Adipocyte (in vitro differentiated cells): ENCODE results near the gene CBX4.
A peak's percentile ranks its signal among the peaks of the same experiment; 100 is the strongest.

Source experiments
- DNase-seq: peaks from one replicate; pipeline ENCODE4 v3.0.0-alpha.2; 2015; ENCODE audit warnings: low read depth
- H3K27me3 ChIP-seq: replicated peaks from 2 replicates; pipeline ENCODE4 v1.7.0; 2013; ENCODE audit warnings: mild to moderate bottlenecking, low read length, moderate library complexity; ENCODE audit not compliant: control insufficient read depth, insufficient read depth
- H3K36me3 ChIP-seq: 2 replicates; pipeline ENCODE4 v1.7.0; 2013; ENCODE audit warnings: low read length, mild to moderate bottlenecking, moderate library complexity; ENCODE audit not compliant: control insufficient read depth, insufficient read depth, severe bottlenecking
- H3K4me1 ChIP-seq: 2 replicates; pipeline ENCODE4 v1.7.0; 2013; ENCODE audit warnings: mild to moderate bottlenecking, low read length, moderate library complexity; ENCODE audit not compliant: control insufficient read depth, insufficient read depth
- H3K4me3 ChIP-seq: 2 replicates; pipeline ENCODE4 v1.7.0; 2013; ENCODE audit warnings: mild to moderate bottlenecking, low read length, moderate library complexity
- H3K9ac ChIP-seq: 2 replicates; pipeline ENCODE4 v1.7.0; 2013; ENCODE audit warnings: mild to moderate bottlenecking, low read length, moderate library complexity
- H3K9me3 ChIP-seq: 2 replicates; pipeline ENCODE4 v1.7.0; 2013; ENCODE audit warnings: mild to moderate bottlenecking, low read length, moderate library complexity; ENCODE audit not compliant: control insufficient read depth

Gene CBX4

DNA sequence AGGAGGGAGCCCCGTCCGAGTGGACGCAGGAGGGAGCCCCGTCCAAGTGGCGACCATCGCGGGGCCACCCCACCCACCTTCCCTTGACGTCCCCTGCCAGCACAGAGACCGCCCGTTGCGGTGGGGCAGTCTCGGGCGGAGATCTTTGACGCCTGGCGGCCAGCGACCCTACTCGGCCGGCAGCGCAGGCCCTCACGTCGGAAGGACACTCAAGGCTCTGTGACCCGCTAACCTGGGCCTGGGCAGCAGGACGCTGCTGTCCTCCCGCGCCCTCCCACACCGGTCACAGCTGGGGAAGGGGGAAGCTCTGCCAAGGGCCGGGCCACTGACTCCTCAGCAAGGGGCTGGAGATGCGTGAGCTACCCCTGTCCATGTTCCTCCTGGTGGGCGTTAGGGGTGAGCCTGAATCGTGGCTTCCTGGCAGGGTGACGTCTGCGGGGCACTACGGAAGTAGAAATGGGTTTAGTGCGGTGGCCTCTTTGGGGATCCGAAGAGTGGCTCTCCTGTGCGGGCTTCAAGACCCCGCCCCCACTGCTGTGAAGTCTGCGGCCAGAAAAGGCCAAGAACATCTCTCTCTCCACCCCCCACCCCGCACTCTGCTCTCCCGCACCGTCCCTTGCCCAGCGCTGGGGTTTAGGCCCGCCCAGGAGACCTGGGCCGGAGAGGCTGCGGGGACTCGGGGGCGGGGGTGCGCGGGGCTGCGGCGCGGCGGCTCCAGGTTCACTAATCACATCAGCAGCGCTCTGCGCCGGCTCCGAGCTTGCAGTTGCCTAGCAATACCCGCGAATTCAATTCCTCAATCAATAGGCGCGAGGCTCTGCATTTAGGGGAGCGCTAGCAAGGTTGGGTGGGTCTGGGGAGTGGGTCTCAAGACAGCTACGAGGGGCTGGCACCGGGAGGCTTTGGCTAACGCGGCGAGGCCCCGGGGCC lies 48.2 kb downstream of the CBX4 start:
- Histone ChIP-seq H3K4me3 (no peak overlapping the region), H3K36me3 (no peaks in the 10 kb centered on the region), H3K27me3 (peaks cover 61% of the 10 kb centered on the region), H3K4me1 (peaks cover 22% of the 10 kb centered on the region), H3K9me3 (no peaks in the 10 kb centered on the region), H3K9ac (no peak overlapping the region)
- no peak for DNase-seq

DNA sequence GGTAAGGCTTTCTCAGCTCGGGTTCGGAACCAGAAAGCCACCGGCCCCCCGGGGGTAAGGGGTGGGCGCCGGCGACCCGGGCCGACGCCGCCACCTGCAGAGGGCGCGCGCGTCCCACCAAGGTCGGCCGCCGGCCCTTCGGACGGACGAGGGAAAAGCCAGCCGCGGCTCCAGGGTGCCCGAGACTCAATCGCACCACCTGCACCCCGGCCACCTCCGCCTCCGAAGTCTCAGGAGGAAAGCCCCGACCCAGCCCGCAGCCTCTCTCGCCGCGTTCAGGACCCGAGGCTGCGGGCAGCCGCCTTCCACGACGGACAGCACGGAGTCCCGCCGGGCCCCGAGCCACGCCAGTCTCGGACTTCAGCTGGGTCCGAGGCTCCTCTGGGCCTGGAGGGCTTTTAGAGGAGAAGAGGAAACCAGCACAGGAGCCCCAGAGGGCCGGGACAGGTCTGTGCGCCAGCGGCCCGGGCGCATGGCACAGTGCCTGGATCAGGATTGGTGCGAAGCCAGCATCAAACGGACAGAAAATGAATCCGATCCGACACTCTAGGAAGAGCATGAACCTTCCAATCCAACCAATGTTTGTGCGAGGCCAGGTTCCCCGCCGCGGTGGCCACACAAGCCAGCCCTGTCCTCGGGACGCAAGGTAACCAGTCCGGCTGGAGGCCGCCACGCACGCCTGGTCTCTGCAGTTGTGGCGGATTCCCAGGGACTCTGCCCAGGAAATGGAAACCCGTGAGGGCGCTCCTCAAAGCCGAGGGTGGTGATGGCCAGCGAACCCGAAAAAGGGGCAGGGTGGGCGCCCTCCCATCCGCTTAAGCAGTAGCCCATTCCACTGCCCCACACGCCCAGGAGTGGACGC lies 49.1 kb downstream of the CBX4 start:
- Histone ChIP-seq H3K4me3 (no peak overlapping the region), H3K9ac (no peak overlapping the region), H3K4me1 (peaks cover 17% of the 10 kb centered on the region), H3K27me3 (peaks cover 69% of the 10 kb centered on the region), H3K9me3 (no peaks in the 10 kb centered on the region), H3K36me3 (no peaks in the 10 kb centered on the region)
- peak; percentile 80 for DNase-seq

GRCh38 chr17:79788989-79789942 lies 50.0 kb downstream of the CBX4 start:
- Histone ChIP-seq H3K27me3 (peaks cover 73% of the 10 kb centered on the region), H3K9me3 (no peaks in the 10 kb centered on the region), H3K36me3 (no peaks in the 10 kb centered on the region), H3K4me3 (no peak overlapping the region), H3K9ac (no peak overlapping the region), H3K4me1 (peaks cover 17% of the 10 kb centered on the region)
- no peak for DNase-seq

DNA sequence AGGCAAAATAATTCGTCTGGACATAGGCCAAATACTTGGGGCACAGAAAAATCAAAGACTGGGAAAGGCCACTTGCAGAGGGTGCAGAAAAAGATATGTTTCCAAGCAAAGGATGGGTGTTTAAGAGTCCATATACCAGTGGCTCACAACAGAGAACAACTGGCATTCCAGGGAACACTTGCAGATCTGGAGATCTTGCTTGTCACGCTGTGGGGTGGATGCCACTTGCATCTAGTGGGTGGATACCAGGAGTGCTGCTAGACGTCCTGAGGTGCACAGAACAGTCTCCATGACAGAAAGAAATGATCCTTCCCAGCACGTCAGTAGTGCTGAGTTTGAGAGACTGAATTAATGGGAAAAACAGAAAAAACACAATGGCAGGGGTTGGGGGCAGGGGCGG lies 50.8 kb downstream of the CBX4 start:
- no peak for DNase-seq

GRCh38 chr17:79786930-79787643 lies 52.2 kb downstream of the CBX4 start:
- DNase-seq = no peak
- Histone ChIP-seq H3K27me3 (peaks cover 75% of the 10 kb centered on the region), H3K9ac (no peak overlapping the region)

More for the DNA sequence above, 50.8 kb downstream of the CBX4 start:
- peaks cover 11% of the 10 kb centered on the region for H3K4me1 ChIP-seq
- no peaks in the 10 kb centered on the region for H3K36me3 ChIP-seq
- H3K9me3 ChIP-seq = no peaks in the 10 kb centered on the region
- H3K27me3 ChIP-seq = peaks cover 73% of the 10 kb centered on the region
- H3K9ac ChIP-seq = no peak overlapping the region
- H3K4me3 ChIP-seq = no peak overlapping the region

DNA sequence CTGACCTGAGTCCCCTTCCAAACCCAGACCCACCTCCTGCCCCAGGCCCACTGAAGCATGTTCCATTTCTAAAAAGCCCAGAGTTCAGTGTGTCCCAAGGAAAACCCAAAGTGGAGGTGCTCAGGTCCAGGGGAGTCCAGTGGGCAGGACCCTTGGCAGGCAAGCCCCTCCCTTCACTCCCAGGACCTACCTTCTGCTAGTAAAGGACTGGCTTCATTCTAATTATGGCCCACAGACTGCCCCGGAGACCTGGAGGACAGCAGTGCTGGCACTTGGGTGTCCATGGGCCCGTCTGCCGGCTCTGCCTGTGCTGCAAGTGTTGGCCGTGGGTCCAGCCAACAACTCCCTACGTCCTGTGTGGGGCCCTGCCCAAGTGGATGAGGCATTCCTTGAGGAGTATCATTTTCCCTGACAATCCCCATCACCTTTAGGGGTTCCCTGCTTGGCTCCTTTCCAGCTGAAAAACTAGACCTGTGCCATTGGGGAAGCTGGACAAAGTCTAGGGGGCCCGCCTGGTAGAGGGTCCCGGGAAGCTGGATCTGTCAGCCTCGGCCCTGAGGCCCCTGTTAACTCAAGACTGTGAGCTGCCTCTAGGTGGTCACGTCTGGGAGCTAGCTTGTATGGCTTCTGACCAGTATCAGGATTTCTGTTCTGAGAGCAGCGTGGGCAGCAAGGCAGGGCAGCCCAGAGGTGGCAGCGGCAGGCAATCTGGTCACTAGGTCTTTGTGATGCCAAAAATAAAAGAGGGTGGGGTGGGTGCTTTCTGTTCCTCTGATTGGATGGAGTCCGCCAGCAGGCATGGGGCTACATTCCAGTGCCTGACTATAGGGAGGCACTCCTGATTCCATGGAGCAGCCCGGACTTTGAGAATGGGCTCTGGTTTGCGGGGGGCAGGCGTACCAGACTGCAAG lies 53.1 kb downstream of the CBX4 start:
- H3K4me1 ChIP-seq = peaks cover 4% of the 10 kb centered on the region
- no peaks in the 10 kb centered on the region for H3K9me3 ChIP-seq
- no peaks in the 10 kb centered on the region for H3K36me3 ChIP-seq
- DNase-seq = no peak
- peaks cover 73% of the 10 kb centered on the region for H3K27me3 ChIP-seq
- H3K9ac ChIP-seq = no peak overlapping the region
- H3K4me3 ChIP-seq = no peak overlapping the region

More at GRCh38 chr17:79786930-79787643, 52.2 kb downstream of the CBX4 start:
- Histone ChIP-seq H3K9me3 (no peaks in the 10 kb centered on the region), H3K36me3 (no peaks in the 10 kb centered on the region), H3K4me1 (peaks cover 4% of the 10 kb centered on the region), H3K4me3 (no peak overlapping the region)

GRCh38 chr17:79785017-79785899 lies 54.0 kb downstream of the CBX4 start:
- no peaks in the 10 kb centered on the region for H3K36me3 ChIP-seq
- no peaks in the 10 kb centered on the region for H3K9me3 ChIP-seq
- no peak for DNase-seq
- no peak overlapping the region for H3K9ac ChIP-seq
- peaks cover 69% of the 10 kb centered on the region for H3K27me3 ChIP-seq
- H3K4me1 ChIP-seq = peaks cover 3% of the 10 kb centered on the region
- H3K4me3 ChIP-seq = no peak overlapping the region

GRCh38 chr17:79784353-79785016 lies 54.8 kb downstream of the CBX4 start:
- peaks cover 69% of the 10 kb centered on the region for H3K27me3 ChIP-seq
- DNase-seq = no peak
- H3K9ac ChIP-seq = no peak overlapping the region
- no peaks in the 10 kb centered on the region for H3K36me3 ChIP-seq
- H3K4me3 ChIP-seq = no peak overlapping the region
- H3K4me1 ChIP-seq = no peaks in the 10 kb centered on the region
- no peaks in the 10 kb centered on the region for H3K9me3 ChIP-seq

DNA sequence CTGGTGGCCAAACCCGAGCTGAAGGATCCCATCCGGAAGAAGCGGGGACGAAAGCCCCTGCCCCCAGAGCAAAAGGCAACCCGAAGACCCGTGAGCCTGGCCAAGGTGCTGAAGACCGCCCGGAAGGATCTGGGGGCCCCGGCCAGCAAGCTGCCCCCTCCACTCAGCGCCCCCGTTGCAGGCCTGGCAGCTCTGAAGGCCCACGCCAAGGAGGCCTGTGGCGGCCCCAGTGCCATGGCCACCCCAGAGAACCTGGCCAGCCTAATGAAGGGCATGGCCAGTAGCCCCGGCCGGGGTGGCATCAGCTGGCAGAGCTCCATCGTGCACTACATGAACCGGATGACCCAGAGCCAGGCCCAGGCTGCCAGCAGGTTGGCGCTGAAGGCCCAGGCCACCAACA lies 55.3 kb downstream of the CBX4 start:
- no peaks in the 10 kb centered on the region for H3K4me1 ChIP-seq
- H3K36me3 ChIP-seq = no peaks in the 10 kb centered on the region

More for the DNA sequence above, 55.3 kb downstream of the CBX4 start:
- Histone ChIP-seq H3K9ac (no peak overlapping the region), H3K9me3 (no peaks in the 10 kb centered on the region), H3K4me3 (no peak overlapping the region), H3K27me3 (peaks cover 69% of the 10 kb centered on the region)
- no peak for DNase-seq
